Measurements from ENCODE around the gene ITGB7.

Gene ITGB7

GRCh38 chr12:53145383-53146260 lies 61.4 kb downstream of the ITGB7 start:
- Mint-ChIP-seq H3K27ac (no peak overlapping the region), H3K4me1 (ENCODE audit: low read depth) (no peaks in the 10 kb centered on the region), H3K4me3 (no peak overlapping the region), H3K27me3 (no peaks in the 10 kb centered on the region), H3K36me3 (no peaks in the 10 kb centered on the region), H3K9me3 (ENCODE audit: low read depth) (no peaks in the 10 kb centered on the region)

GRCh38 chr12:53143355-53143754 lies 63.7 kb downstream of the ITGB7 start:
- no peak overlapping the region for H3K4me3 Mint-ChIP-seq
- H3K36me3 Mint-ChIP-seq, result no peaks in the 10 kb centered on the region
- no peaks in the 10 kb centered on the region for H3K4me1 Mint-ChIP-seq (ENCODE audit: low read depth)
- no peaks in the 10 kb centered on the region for H3K9me3 Mint-ChIP-seq (ENCODE audit: low read depth)
- no peak overlapping the region for H3K27ac Mint-ChIP-seq
- peaks cover 2% of the 10 kb centered on the region for H3K27me3 Mint-ChIP-seq
